HG03139 (cell line): ENCODE measurements around the gene MIPOL1.
"Not testable (repeated sequence)": the region's sequence is repeated elsewhere in the genome, so short reads cannot be mapped to it uniquely, and the experiment has no call there.

Experiments
- ATAC-seq: cut with Tn5 transposase; IDR thresholded peaks from one replicate; pipeline ENCODE4 v1.9.1; 2021; ENCODE audit not compliant: unreplicated experiment

Gene MIPOL1, protein sequence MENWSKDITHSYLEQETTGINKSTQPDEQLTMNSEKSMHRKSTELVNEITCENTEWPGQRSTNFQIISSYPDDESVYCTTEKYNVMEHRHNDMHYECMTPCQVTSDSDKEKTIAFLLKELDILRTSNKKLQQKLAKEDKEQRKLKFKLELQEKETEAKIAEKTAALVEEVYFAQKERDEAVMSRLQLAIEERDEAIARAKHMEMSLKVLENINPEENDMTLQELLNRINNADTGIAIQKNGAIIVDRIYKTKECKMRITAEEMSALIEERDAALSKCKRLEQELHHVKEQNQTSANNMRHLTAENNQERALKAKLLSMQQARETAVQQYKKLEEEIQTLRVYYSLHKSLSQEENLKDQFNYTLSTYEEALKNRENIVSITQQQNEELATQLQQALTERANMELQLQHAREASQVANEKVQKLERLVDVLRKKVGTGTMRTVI

DNA sequence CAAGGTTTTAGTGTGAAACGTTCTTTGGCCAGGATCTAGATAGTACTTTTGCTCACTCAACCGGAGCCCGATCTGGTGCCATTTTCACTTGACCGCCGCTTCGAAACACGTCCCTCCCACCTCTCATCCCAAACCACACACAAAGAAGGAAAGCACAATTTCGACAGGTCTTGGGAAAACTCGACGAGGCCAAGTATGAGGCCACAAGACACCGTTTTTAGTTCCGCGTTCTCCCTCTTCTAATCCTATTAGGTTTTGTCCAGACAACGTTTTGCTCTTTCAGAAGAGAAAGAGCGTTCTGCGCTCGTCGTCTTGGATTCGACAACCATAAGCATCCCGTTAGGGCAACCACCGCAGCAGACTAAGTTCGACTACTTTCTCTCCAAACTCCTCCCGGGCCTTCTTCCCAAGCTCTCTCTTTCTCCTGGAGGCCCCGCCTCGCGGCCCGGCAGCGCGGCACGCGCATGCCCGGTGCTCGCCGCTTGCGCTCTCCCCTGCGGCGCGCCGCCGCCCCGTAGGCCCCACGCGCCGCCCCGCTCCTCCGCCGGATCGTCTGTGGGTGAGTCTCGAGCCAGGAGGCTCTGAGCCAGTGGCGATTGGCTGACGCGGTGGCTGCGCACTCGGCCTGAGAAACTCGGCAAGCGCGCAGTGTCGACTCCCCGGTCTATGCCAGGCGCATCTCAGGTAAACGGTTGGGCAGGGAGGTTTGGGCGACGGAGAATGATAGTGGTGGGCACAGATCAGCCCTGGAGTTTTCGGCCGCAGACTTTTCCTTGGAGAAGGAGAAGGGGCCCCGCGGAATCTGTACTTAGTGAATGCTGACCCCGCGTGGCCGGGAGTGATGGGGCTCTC lies at the start of gene MIPOL1:
TSS of gene MIPOL1 (plus strand) at position 517 of the 852 bp plus-strand sequence. CDS start 49,952 bp downstream, outside the sequence.
- no peak for ATAC-seq

DNA sequence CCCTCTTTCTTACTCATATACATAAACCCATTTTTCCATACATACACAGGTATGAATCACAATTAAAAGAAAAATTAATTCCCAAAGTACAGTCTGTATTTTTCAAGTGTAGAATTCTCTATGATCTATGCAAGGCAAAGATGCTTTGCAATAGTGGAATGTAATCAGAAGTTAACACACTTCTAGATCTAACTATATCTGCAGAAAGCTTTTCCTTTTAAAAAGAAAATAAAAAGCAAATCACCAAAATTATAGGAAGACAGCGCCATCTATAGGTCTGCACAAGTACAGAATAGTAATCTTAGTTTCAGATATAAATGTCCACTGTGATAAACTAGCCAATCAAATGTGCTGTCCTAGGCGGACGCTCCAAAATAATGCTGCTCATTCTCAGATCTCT lies 47.3 kb upstream of the MIPOL1 start:
- ATAC-seq, result no peak

DNA sequence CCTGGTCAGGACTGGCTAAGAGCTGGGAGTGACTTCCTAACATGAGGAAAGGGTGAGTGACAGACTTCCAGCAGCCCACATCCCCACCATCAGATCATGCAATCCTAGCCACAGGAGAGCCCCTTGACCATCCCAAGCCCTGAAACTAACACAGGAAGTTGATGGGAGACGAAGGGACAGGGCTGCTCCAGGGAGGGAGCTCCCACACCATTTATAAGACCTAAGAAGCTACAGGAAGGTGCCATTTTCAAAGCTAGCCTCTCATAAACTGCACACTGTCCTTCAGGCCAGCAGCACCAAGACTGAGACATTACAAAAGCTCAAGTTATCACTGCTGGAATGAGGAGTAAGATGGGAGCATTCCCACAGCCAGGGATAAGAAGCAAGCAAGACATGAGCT lies 44.7 kb upstream of the MIPOL1 start:
- no peak for ATAC-seq

DNA sequence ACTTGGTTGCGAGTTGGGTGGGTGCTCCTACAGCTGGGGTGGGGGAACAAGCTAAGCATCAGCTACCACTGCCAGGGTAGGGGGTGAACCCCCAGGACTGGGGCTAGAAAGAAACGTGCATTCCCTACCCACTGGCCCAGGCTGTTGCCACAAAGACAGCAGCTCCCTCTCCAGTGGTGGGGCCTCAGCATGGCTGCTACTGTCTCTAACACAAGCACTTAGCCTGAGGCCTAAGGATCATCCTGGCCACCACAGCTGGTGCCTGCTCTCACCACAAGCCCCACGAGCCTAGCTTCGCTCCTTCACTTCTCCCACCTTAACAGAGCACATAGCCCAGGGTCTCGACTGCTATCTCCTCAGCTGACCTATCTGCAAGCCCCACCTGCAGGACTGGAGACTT lies 44.3 kb upstream of the MIPOL1 start:
- ATAC-seq, result no peak

DNA sequence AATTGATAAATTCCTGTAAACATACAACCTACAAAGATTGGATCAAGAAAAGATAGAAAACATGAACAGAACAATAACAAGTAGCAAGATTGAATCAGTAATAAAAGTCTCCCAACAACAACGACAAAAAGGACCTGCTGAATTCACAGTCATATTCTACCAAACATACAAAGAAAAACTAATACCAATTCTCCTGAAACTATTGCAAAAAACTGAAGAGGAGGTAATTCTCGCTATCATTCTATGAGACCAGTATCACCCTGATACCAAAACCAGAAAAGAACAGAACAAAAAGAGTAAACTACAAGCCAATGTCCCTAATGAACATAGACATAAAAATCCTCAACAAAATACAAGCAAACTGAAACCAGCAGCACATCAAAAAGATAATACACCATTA lies 39.8 kb upstream of the MIPOL1 start:
- ATAC-seq, result no peak

DNA sequence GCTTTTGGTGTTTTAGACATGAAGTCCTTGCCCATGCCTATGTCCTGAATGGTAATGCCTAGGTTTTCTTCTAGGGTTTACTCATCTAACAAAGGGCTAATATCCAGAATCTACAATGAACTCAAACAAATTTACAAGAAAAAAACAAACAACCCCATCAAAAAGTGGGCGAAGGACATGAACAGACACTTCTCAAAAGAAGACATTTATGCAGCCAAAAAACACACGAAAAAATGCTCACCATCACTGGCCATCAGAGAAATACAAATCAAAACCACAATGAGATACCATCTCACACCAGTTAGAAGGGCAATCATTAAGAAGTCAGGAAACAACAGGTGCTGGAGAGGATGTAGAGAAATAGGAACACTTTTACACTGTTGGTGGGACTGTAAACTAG lies 35.4 kb upstream of the MIPOL1 start:
- ATAC-seq, result not testable (repeated sequence)

DNA sequence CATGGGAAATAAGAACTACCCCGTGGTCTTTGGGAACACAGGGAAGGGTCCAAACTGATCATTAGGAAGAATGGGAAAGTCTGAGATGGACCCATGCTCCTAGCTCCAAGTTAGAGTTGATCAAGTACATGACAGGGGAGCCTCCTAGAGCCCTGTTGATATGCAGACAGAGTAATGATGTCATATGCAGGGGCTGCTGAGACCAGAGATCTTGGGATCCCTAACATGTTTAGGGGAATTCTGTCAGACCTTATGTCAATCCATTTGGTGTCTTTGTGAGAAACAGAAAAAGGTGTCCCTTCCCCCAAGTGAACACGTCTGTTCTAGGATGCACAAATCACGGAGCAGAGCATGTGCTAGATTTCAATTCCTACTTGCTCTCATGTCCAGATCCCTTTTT lies 31.9 kb upstream of the MIPOL1 start:
- ATAC-seq, result no peak

DNA sequence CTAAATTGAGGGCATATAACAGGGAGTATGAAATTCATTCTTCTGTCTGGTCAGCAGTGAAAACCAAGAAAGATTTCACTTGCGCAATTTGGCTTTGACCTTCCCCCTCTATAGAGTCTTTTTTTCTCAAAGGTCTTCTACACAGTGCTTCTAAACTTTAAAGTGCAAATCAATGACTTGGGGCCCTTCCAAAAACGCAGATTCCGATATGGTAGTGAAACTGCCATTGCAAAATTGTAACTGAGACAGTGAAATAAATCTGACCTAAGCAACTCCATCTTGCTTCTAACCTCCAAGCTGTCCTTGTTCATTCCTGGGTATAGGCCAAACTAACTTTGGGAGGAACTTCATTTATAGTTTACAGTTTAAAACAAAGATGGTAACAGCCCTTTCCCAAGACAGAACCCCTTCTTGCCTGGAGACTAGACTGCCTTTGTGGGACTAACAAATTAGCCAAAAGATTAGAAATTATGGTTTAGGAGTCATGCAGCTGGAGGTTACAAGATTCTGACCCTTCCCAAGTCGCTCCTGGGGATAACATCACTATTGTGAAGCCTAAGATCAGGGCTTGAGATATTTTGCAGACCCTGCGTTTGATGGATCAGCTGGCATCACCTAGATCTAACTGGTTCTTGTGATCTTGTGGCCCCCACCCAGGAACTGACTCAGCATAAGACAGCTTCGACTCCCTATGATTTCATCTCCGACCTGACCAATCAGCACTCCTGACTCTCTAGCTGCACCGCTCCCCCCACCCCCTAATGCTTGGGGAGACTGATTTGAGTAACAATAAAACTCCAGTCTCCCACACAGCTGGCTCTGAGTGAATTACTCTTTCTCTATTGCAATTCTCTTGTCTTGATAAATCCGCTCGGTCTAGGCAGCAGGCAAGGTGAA lies 30.3 kb upstream of the MIPOL1 start:
- ATAC-seq, result no peak

DNA sequence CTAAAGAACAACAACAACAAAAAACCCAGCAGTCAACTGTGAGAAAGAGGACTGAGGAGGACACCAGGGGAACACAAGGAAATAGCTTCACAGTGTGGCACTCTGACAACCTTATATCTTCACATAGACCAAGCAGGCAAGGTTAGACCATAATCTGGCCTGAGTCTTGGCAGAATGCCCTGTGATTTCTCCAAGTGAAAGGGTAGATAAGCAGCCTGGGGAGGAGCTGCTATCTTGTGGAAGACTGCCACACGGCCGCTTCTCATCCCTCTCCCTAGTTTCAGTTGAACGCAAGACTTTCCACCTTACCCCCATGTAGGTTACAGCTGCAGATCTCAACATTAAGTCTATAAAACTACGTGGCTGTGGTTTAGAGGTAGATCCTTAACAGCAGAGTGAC lies 29.0 kb upstream of the MIPOL1 start:
- no peak for ATAC-seq

DNA sequence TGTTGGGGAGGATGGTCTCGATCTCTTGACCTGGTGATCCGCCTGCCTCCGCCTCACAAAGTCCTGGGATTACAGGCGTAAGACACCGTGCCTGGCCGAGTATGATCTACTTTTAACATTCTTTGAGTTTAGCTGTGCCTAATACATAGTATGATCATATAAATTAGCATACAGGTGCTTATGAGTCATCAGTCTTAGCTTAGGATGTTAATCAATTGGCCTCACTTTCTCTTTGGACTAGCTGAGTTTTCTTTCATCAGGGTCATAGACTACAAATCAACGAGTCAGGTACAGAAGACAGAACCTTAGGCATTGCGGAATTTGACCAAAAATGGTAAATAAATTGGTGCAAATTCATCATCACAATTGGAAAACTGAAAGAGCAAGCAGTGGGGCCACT lies 27.5 kb upstream of the MIPOL1 start:
- ATAC-seq, result no peak

DNA sequence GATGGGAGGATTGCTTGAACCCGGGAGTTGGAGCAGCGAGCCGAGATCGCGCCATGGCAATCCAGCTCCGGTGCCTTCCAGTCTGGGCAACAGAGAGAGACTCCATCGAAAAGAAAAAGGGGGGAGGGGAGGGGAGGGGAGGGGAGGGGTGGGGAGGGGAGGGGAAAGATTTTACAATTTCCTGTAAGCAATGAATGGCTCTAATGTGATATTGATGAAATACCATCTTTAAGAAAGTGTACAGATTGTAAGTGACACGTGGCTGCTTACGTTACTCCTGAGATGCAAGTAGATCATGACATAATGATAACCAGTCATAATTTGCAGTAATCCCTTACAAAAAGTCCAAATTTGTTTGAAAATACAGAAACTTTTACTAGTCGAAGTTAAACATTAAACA lies 26.7 kb upstream of the MIPOL1 start:
- ATAC-seq, result no peak

DNA sequence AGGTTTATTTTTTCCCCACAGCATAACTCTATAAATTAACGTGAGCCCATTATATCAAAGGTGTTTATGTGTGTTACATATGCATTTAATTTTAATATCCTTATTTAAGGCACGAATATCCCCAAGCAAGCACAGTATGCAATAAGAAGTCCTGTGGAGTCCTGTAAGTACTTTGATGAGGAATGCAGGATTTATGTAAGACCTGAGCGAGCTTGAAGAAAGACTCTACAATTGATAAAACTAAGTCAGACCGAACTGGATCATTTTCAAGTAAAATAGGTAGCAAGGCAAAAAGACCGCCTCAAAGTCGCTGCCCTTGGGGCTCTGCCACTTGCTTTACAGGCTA lies 26.1 kb upstream of the MIPOL1 start:
- ATAC-seq, result no peak

DNA sequence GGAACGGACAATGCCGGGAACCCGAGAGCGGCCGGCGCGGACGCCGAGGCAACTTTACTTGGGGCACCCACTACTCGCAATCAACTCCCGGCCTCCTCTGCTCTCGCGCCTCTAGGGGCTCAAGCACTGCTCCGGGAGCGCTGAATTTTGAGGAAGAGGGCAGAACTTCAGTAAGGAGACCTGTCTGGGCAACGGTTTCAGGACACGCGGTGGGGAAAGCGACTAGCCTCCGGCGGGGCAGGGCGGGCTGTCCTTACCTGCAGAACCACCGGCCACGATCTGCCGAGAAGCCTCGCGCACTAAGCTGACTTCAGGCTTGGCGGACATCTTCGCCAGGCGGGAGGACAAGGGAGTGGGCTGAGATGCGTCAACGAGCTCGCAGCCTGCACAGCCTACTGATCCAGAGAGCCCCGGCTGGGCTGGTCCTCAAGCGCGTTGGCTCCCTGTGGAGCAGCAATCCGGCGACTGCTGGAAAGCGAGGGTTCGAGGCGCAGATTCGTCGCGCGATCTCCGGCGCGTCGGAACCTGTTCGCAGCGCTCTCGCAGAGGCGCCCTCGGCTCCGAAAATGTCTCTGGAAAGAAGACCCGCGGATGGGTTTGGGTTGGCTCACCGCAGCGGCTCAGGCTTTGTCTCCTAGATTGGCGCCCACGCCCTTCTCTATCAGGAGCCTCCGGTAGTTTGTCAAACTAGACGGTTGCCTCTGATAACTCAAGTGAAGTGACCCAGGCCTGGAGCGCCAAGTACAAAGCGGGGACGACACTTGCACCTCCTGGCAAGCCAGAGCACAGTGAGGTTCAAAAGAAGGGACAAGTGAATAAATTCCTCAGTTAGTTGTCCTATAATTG lies 25.5 kb upstream of the MIPOL1 start, which contains the start of gene SLC25A21:
TSS of gene SLC25A21 (minus strand) at position 583 of the 846 bp plus-strand sequence.
- ATAC-seq, result no peak

DNA sequence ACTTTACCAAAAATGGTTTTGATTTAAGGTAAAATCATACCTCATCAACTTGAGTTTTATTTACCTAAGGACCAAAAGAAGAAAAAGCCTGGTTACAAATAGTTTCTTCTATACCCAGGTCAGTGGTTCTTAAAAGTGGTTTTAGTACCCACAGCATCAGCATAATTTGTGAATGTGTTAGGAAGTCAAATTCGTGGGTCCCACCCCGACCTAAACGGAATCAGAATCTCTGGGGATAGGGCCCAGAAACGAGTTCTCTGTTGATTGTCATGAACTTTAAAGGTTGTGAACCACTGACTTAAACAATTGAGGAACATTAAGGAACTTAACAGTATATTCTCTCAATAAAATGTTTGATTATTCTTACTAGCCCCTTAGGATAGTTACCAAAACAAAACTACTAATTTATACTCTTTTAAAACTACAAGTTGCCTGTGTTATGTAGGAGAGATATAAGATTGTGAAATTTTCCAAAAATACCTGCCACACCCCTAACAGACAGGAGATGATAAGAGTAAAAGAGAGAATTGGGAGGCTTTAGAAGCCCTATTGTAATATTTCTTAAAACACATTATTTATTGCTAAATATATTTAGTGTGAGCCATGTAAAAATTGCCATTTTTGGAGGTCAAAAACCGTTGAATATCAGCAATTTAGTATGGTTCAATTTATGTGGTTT lies 24.7 kb upstream of the MIPOL1 start:
- no peak for ATAC-seq

DNA sequence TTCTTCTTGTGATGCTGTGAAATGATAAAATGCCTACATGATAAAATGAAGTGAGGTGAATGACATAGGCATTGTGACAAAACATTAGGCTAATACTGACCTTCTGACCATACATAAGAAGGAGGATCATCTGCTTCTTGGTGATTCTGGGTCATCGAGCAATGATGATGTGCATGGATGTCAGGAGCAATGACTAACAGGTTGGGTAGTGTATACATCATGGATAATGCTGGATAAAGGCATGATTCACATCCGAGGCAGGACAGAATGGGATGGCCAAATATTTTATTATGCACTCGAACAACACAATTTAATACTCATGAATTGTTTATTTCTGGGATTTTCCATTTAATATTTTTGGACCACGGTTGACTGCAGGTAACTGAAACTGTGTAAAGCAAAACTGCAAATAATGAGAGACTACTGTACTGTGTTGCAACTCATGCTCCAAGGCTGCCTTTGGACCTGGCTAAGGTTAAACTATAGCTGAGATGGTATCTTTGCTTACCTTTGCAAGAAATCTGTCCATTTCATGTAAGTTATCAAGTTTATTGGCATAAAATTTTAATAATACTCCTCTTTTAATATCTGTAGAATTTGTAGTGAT lies 17.7 kb upstream of the MIPOL1 start:
- ATAC-seq, result no peak

DNA sequence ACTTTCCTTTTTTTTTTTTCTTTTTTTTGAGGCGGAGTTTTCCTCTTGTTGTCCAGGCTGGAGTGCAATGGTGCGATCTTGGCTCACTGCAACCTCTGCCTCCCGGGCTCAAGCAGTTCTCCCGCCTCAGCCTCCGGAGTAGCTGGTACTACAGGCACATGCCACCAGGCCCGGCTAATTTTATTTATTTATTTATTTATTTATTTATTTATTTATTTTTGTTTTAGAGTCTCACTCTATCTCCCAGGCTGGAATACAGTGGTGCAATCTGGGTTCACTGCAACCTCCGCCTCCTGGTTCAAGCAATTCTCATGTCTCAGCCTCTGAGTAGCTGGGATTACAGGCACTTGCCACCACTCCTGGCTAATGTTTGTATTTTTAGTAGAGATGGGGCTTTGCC lies 16.9 kb upstream of the MIPOL1 start:
- ATAC-seq, result not testable (repeated sequence)

DNA sequence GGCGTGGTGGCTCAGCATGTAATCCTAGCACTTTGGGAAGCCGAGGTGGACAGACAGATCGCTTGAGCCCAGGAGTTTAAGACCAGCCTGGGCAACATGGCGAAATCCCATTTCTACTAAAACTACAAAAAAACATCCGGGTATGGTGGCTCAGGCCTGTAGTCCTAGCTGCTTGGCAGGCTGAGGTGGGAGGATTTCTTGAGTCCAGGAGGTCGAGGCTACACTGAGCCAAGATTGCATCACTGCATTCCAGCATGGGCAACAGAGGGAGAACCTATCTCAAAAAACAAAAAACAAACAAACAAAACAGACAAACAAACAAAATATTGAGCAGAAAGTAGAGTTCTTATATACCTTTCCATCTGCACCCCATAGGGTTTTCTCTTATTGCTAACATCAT lies 16.3 kb upstream of the MIPOL1 start:
- no peak for ATAC-seq

DNA sequence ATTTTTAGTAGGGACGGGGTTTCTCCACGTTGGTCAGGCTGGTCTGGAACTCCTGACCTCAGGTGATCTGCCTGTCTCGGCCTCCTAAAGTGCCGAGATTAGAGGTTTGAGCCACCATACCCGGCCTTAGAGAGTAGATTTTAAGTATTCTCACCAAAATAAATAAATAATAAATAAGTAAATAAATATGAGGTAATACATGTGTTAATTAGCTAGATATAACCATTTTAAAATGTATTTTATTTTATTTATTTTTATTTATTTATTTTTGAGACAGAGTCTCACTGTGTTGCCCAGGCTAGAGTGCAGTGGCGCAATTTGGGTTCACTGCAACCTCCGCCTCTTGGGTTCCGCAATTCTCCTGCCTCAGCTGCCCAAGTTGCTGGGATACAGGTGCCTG lies 13.2 kb upstream of the MIPOL1 start:
- ATAC-seq, result not testable (repeated sequence)

DNA sequence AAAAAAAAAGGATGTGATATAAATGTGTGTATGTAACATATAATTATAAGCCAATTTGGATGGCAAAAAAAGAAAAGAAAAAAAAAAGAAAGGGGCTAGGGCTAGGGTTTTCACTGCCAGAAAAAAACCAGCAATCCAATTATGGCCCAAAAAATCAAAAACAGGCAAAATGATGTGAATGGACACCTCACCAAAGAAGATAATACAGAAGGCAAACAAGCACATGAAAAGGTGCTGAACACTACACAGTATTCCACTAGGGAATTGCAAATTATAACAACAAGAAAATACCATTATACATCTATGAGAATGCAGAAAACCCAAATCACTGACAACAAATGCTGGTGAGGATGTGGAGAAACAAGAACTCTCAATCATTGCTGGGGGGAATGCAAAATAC lies 12.1 kb upstream of the MIPOL1 start:
- no peak for ATAC-seq
